HEK293 (cell line): Measurements from ENCODE around the gene HHAT.
"Not testable (repeated sequence)": the region's sequence is repeated elsewhere in the genome, so short reads cannot be mapped to it uniquely, and the experiment has no call there.

ENCODE experiments used
- CTCF ChIA-PET: fragments of 350-600 bp; formaldehyde crosslinking; extraction: SDS; loops from one replicate; lab custom pipeline; 2021; ENCODE audit warnings: antibody characterized with exemption; lab: Yijun Ruan, JAX
- POLR2A ChIA-PET: fragments of 300-600 bp; formaldehyde crosslinking; extraction: SDS; loops from one replicate; lab custom pipeline; 2020; ENCODE audit warnings: antibody characterized with exemption, inconsistent platforms; lab: Yijun Ruan, JAX
- H3K27ac ChIP-seq: fragments of 200-500 bp; sonication (Bioruptor generic); 2 replicates; pipeline ENCODE4 v1.5.1; 2014; ENCODE audit warnings: low read depth, low read length, control low read depth, inconsistent platforms; ENCODE audit errors: extremely low read depth
- H3K36me3 ChIP-seq, 2 experiments: fragments of 200-500 bp in 1 of 2; sonication (Bioruptor generic) in 1 of 2; 1 replicate in 1 of 2; 2 replicates in 1 of 2; pipeline ENCODE4 v1.5.1; 2014 to 2017; ENCODE audit warnings: inconsistent platforms in 2 of 2, low read length in 2 of 2; ENCODE audit not compliant: control insufficient read depth in 2 of 2, insufficient read depth in 1 of 2
- H3K4me1 ChIP-seq: fragments of 200-500 bp; sonication (Bioruptor generic); 2 replicates; pipeline ENCODE4 v1.5.1; 2014; ENCODE audit warnings: mild to moderate bottlenecking, low read length, inconsistent platforms; ENCODE audit not compliant: control insufficient read depth, insufficient read depth
- H3K4me3 ChIP-seq: 2 replicates; pipeline ENCODE4 v1.5.1; 2011; ENCODE audit warnings: low read depth, mild to moderate bottlenecking, control low read depth, low read length, moderate library complexity
- H3K9me3 ChIP-seq: fragments of 200-500 bp; sonication (Bioruptor generic); 2 replicates; pipeline ENCODE4 v1.5.1; 2014; ENCODE audit warnings: low read depth, low read length, inconsistent platforms; ENCODE audit not compliant: control insufficient read depth, insufficient read depth
- ELK4 ChIP-seq: IDR thresholded peaks from 2 replicates; pipeline ENCODE4 v1.6.1; 2011; ENCODE audit warnings: mild to moderate bottlenecking, low read depth, low read length, borderline replicate concordance
- MEIS1 ChIP-seq: sonication (generic); formaldehyde crosslinking; IDR thresholded peaks from 2 replicates; pipeline ENCODE4 v1.8.1; 2022; ENCODE audit warnings: missing genetic modification reagents, mild to moderate bottlenecking, borderline replicate concordance
- OVOL3 ChIP-seq: fragments of 450-650 bp; formaldehyde crosslinking; IDR thresholded peaks from 2 replicates; pipeline ENCODE4 v1.5.1; 2016; ENCODE audit warnings: missing biosample characterization, missing genetic modification characterization
- SCRT1 ChIP-seq: fragments of 450-650 bp; formaldehyde crosslinking; IDR thresholded peaks from 2 replicates; pipeline ENCODE4 v1.5.1; 2016; ENCODE audit warnings: missing biosample characterization, missing genetic modification characterization, borderline replicate concordance
- SP2 ChIP-seq: fragments of 450-650 bp; formaldehyde crosslinking; IDR thresholded peaks from 2 replicates; pipeline ENCODE4 v1.5.1; 2016; ENCODE audit warnings: missing biosample characterization, missing genetic modification characterization
- SP3 ChIP-seq: fragments of 450-650 bp; formaldehyde crosslinking; IDR thresholded peaks from 2 replicates; pipeline ENCODE4 v1.5.1; 2016; ENCODE audit warnings: missing biosample characterization, missing genetic modification characterization
- YY1 ChIP-seq: fragments of 450-650 bp; formaldehyde crosslinking; IDR thresholded peaks from 2 replicates; pipeline ENCODE4 v1.5.1; 2018; ENCODE audit warnings: missing biosample characterization, missing genetic modification characterization
- ZBTB10 ChIP-seq: fragments of 450-650 bp; formaldehyde crosslinking; IDR thresholded peaks from 2 replicates; pipeline ENCODE4 v1.5.1; 2016; ENCODE audit warnings: missing biosample characterization, missing genetic modification characterization
- ZFP41 ChIP-seq: fragments of 450-650 bp; formaldehyde crosslinking; IDR thresholded peaks from 2 replicates; pipeline ENCODE4 v1.5.1; 2016; ENCODE audit warnings: missing biosample characterization, missing genetic modification characterization, borderline replicate concordance
- ZIC2 ChIP-seq: fragments of 450-650 bp; formaldehyde crosslinking; IDR thresholded peaks from 2 replicates; pipeline ENCODE4 v1.5.1; 2016; ENCODE audit warnings: missing biosample characterization, missing genetic modification characterization
- ZNF140 ChIP-seq: fragments of 450-650 bp; formaldehyde crosslinking; IDR thresholded peaks from 2 replicates; pipeline ENCODE4 v1.5.1; 2016; ENCODE audit warnings: missing biosample characterization, missing genetic modification characterization
- ZNF146 ChIP-seq: fragments of 450-650 bp; formaldehyde crosslinking; IDR thresholded peaks from 2 replicates; pipeline ENCODE4 v1.5.1; 2016; ENCODE audit warnings: missing biosample characterization, missing genetic modification characterization
- ZNF311 ChIP-seq: fragments of 450-650 bp; formaldehyde crosslinking; IDR thresholded peaks from 2 replicates; pipeline ENCODE4 v1.5.1; 2017; ENCODE audit warnings: missing biosample characterization, missing genetic modification characterization, borderline replicate concordance
- ZNF324 ChIP-seq: fragments of 450-650 bp; formaldehyde crosslinking; IDR thresholded peaks from 2 replicates; pipeline ENCODE4 v1.5.1; 2016; ENCODE audit warnings: missing biosample characterization, missing genetic modification characterization
- ZNF354C ChIP-seq: fragments of 450-650 bp; formaldehyde crosslinking; IDR thresholded peaks from 2 replicates; pipeline ENCODE4 v1.5.1; 2016; ENCODE audit warnings: missing biosample characterization, missing genetic modification characterization, low read depth, borderline replicate concordance
- ZNF555 ChIP-seq: fragments of 450-650 bp; formaldehyde crosslinking; conservative IDR thresholded peaks from 2 replicates; pipeline ENCODE4 v1.5.1; 2017; ENCODE audit warnings: missing biosample characterization, mild to moderate bottlenecking, missing genetic modification characterization, inconsistent platforms
- ZNF792 ChIP-seq: fragments of 450-650 bp; formaldehyde crosslinking; IDR thresholded peaks from 2 replicates; pipeline ENCODE4 v1.5.1; 2016; ENCODE audit warnings: missing biosample characterization, missing genetic modification characterization
- ZSCAN16 ChIP-seq: fragments of 450-650 bp; formaldehyde crosslinking; IDR thresholded peaks from 2 replicates; pipeline ENCODE4 v1.5.1; 2016; ENCODE audit warnings: missing biosample characterization, missing genetic modification characterization
- ZSCAN4 ChIP-seq: fragments of 450-650 bp; formaldehyde crosslinking; IDR thresholded peaks from 2 replicates; pipeline ENCODE4 v1.5.1; 2017; ENCODE audit warnings: missing biosample characterization, missing genetic modification characterization
- TF ChIP-seq, protein P1 (sequence below): fragments of 450-650 bp; formaldehyde crosslinking; IDR thresholded peaks from 2 replicates; pipeline ENCODE4 v1.5.1; 2016; ENCODE audit warnings: missing biosample characterization, missing genetic modification characterization

The HHAT gene

GRCh38 chr1:210657806-210658205 lies 329.1 kb downstream of the HHAT start:
- Histone ChIP-seq H3K27ac (no peak overlapping the region), H3K9me3 (no peaks in the 10 kb centered on the region), H3K4me1 (peaks cover 3% of the 10 kb centered on the region; the same call in 1 of the 2 replicates), H3K4me3 (no peak overlapping the region), H3K36me3 (no peaks in the 10 kb centered on the region)
- TF ChIP-seq SP3 (no peak), SP2 (no peak), ZFP41 (tag by site-specific recombination) (no peak), ZNF140 (tag by site-specific recombination) (no peak), ZSCAN16 (tag by site-specific recombination) (no peak), MEIS1 (CRISPR knock-in tag) (no peak), ZNF311 (tag by site-specific recombination) (no peak), ZNF354C (tag by site-specific recombination) (no peak), ELK4 (no peak), ZNF792 (no peak), ZIC2 (tag by site-specific recombination) (no peak), OVOL3 (tag by site-specific recombination) (no peak), ZNF324 (tag by site-specific recombination) (no peak), YY1 (tag by site-specific recombination) (no peak), ZNF555 (tag by site-specific recombination) (no peak), ZSCAN4 (tag by site-specific recombination) (no peak), ZBTB10 (no peak), SCRT1 (tag by site-specific recombination) (no peak)
- TF ChIP-seq, protein P1, sequence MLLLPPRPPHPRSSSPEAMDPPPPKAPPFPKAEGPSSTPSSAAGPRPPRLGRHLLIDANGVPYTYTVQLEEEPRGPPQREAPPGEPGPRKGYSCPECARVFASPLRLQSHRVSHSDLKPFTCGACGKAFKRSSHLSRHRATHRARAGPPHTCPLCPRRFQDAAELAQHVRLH, result no peak
- ChIA-PET CTCF (no interaction called here), POLR2A (no interaction called here)

DNA sequence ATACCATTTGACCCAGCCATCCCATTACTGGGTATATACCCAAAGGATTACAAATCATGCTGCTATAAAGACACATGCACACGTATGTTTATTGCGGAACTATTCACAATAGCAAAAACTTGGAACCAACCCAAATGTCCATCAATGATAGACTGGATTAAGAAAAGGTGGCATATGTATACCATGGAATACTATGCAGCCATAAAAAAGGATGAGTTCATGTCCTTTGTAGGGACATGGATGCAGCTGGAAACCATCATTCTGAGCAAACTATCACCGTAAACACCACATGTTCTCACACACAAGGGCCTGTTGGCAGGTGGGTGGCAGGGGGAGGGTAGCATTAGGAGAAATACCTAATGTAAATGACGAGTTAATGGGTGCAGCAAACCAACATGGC lies 332.8 kb downstream of the HHAT start:
- H3K27ac ChIP-seq, H3K4me3 ChIP-seq, POLR2A ChIA-PET, H3K36me3 ChIP-seq, CTCF ChIA-PET, H3K9me3 ChIP-seq: not testable (repeated sequence)
- peaks cover 10% of the 10 kb centered on the region for H3K4me1 ChIP-seq
- TF ChIP-seq ZNF146 (tag by site-specific recombination), result peak; percentile 91
- TF ChIP-seq, protein P1, result 0 out of 2 replicates have a peak, but pooled peaks have one; percentile 43
